Suppressor macrophage treated with lipopolysaccharide for 1 hour (primary cell): ENCODE measurements around the gene ARMC2.
"Not testable (repeated sequence)": the region's sequence is repeated elsewhere in the genome, so short reads cannot be mapped to it uniquely, and the experiment has no call there.

ENCODE experiments used
- DNase-seq, 3 donors: peaks; one replicate each; pipeline ENCODE4 v3.0.0-alpha.2; 2020 to 2022

The ARMC2 gene, protein sequence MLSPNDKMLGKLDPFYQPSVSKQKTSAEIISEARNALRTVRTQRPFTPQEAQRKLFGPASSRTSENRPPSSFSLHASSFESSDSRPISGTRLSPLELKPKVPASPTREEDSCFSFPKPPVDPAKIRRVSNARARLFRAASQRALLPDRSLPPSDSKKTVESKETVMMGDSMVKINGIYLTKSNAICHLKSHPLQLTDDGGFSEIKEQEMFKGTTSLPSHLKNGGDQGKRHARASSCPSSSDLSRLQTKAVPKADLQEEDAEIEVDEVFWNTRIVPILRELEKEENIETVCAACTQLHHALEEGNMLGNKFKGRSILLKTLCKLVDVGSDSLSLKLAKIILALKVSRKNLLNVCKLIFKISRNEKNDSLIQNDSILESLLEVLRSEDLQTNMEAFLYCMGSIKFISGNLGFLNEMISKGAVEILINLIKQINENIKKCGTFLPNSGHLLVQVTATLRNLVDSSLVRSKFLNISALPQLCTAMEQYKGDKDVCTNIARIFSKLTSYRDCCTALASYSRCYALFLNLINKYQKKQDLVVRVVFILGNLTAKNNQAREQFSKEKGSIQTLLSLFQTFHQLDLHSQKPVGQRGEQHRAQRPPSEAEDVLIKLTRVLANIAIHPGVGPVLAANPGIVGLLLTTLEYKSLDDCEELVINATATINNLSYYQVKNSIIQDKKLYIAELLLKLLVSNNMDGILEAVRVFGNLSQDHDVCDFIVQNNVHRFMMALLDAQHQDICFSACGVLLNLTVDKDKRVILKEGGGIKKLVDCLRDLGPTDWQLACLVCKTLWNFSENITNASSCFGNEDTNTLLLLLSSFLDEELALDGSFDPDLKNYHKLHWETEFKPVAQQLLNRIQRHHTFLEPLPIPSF

DNA sequence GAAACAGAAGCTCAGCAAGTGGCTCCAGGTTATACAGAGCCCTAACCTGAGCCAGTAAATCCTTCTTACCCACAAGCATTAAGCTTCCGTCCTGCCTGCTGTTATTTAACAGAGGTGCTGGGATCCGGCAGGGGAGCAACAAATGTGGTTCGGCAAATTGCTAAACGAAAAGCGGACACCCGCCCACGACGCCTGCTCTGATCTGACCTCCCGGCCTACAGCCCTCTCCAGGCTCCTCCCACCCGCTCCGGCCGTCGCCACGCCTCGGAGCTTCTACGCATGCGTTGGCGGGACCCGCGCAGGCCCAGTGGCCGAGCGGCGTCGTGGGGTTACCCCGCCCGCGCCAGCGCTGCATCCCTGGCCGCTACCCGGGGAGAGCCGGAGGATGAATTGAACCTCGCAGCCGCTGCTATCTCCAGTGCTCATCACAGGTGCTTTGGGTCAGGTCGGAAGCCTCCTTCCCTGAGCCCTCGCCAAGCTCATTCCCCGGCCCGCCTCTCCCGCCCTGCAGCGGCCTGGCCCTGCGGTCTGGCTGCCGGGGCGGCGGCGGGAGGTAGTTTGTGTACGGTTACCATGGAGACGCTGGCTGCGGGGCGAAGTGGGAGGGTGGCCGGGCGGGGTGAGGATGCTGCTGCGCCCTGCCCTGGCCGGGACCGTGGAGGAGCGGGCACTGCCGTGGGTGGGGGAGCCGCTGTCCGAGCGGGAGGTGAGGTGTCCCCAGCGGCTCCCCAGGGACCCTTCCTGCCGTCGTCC lies at the start of gene ARMC2:
ARMC2 (plus strand) TSS at position 307 of the 753 bp plus-strand sequence. CDS start 5,846 bp downstream, outside the sequence.
- DNase-seq: peak; percentile 98 to 99 (median 99)

DNA sequence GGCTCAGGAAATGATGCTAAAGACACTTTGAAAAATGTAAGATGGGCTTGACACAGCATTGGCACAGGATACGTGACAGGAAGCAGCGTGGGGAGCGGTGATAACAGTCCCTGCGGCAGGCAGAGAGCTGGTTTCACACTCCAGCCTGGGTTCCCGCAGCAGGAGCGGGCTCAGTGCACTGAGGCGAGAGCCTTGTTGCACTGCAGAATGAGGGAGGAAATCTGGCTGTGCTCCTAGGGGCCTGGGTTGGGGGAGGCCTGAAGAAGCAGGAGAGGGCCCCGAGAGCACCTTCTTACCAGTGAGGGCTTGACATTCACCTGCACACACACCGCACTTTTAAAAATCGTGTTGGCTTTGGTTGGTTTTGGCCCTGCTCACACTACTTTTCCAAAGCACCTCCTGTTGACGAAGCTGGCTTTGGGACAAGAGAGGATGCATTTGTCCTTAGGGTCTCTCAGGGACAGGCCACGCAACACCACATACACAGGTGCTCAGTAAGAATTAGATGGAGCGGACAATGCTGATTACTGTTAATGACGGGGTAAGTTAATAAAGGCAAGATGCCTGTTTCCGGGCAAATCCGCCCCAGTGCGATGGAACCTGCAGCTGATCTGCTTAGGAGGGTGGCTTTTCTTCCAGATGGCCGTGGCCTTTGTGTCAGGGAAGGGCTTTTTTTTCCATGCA lies 49.4 kb upstream of the ARMC2 start:
- peak; percentile 23 to 25 (median 25) for DNase-seq

DNA sequence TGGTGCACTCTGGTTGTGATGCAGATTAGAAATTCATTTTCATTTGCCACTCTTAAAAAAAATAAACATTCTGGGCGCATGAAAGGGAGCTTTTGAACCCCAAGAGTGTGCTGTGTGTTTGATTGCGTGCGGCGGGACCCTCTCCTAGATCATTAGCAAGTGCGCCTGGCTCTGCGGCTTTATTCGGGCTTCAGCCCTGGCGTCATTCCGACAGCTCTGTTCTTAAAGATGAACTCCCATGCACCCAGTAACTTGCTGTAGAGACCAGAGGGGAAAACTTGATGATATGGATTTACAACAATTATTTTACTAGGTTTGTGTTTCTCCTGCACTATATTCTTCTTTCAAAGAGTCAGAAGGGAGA lies 48.9 kb upstream of the ARMC2 start:
- DNase-seq: no peak

DNA sequence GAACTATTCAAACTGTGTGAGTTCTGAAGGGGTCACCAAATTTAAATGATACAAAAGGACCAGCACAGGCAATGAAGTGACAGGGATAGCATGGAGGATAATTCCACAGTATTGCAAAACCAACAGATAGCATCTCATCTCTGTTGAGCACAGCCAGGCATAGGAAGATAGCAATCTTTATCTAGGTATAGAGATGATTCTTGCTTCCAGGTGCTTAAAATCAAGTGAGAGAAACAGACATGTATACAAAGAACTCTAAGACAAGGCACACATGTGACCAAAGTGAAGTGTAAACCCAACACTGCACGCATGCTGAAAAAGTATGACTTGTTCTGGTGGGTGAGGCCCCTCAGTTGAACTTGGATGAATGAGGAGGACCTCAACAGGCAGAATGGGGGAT lies 48.4 kb upstream of the ARMC2 start:
- no peak for DNase-seq

DNA sequence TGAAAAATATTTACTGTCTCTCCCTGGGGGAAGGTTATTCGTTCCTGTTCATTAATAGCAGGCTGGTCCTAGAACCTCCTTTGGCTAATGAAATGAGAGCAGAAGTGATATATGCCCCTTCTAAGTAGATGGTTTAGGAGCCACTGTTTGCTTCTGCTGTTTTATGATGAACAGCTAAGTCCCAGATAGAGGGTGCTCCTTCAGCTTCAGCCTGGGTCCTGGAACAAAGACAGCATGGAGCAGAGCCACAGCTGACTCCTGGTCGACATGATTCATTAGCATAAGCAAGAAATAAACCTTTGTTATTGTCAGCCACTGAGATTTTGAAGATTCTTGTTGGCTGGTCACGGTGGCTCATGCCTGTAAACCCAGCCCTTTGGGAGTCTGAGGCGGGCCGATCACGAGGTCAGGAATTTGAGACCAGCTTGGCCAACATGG lies 47.8 kb upstream of the ARMC2 start:
- DNase-seq: no peak

DNA sequence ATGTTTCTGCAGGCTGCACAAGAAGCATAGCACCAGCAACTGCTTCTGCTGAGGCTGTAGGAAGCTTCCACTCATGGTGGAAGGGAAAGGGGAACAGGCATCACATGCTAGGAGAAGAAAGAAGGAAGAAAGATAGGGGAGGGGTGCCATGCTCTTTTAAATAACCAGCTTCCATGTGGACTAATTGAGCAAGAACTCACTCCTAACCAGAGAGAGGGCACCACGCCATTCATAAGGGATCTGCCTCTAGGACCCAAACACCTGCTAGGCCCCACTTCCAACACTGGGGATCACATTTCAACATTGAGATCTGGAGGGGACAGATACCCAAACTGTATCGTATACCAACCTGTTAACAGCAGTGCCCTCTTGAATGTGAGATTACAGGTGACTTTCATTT lies 46.9 kb upstream of the ARMC2 start:
- DNase-seq: peak; percentile 62 to 68 (median 64)

DNA sequence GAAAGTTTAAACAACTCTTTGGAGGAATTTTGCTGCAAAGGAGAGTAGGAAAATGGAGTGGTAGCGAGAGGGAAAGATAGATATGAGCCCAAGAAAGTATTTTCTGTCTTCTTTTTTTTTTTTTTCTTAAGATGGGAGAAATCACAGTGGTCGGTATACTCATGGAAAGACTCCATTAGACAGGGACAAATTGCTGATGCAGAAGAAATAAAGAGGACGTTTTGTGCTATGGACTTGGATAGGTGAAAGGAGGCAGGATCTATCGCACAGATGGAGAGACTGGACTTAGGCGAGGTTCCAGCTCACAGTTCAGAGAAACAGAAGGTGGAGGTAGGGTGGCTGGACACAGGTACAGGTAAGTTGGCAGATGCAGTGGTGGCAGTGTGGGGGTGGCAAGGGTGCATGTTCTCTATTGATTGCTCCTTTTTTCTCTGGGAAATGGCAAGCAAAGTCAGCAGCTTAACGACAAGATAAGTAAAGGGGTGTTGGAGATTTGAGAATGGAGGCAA lies 44.2 kb upstream of the ARMC2 start:
- no peak for DNase-seq

DNA sequence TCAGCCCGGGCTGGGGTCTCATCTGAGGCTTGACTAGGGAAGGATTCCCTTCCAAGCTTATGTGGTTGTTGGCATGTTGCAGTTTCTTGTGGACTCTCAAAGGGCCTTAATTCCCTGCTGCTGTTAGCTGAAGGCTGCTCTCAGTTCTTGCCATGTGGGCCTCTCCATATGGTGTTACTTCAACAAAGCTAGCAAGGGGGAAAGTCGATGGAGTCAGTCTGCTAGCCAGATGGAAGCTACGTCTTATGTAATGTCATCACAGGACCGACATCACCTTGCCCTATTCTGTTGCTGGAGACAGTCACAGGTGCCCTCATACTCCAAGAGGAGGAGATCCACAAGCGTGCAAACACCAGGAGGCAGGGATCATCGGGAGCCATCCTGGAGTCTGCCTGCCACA lies 43.3 kb upstream of the ARMC2 start:
- no peak for DNase-seq

DNA sequence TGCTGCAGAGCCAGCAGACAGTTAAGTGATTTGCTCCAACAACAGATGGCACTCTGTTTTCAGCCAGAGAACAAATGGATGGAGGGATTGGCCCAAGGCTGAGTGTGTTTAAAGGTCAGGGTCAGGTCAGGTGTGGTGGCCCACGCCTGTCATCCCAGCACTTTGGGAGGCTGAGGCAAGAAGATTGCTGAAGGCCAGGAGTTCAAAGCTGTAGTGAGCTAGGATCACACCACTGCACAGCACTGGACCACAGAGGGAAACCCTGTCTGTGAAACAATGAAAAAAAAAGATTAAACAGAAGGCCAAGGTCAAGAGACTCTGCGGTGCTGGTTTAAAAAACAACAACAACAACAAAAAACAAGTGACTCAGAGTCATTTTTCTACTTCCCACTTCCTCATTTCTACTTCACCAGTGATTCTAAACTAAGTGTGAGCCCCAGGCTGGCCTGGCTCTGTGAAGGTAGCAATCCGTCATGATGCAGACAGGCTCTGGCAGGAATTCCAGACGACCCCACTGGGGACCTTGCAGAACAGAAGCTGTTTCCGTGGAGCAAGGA lies 42.5 kb upstream of the ARMC2 start:
- peak; percentile 55 to 70 (median 61) for DNase-seq

DNA sequence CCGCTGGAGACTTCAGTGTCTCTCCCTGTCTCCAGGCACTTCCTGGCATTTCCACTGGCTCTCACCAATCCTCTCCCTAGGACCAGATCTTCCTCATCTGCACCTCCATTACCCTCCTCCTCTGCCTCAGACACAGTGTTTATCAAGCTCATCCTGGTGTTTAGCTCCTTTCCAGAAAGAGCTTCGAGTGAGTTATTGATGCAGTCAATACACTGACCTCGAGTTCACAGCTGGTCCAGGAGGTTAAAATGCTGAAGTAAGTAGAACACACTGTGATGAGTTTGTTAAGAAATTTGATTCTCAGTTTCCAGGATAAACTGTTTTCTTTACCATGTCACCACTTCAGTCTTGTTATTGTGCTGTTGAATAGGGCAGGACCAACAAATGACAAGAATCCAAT lies 42.1 kb upstream of the ARMC2 start:
- no peak for DNase-seq

DNA sequence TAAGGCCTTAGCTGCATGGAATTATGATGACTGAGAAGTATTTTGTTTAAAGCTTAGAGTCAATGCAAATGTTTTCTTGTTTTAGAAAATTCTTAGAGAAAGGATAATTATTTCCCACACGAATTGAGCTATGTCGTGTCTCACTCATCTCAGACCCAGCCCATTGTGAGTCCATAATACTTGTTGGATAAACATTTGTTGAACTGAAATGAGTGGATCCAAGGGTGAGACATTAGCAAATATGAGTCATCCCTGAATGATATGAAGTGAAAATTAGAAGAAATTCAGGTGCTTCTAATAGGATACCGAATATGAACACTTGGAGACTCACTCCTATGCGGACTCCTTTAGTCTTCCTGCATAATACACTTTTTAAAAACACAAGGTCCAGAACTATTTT lies 41.6 kb upstream of the ARMC2 start:
- DNase-seq: no peak

DNA sequence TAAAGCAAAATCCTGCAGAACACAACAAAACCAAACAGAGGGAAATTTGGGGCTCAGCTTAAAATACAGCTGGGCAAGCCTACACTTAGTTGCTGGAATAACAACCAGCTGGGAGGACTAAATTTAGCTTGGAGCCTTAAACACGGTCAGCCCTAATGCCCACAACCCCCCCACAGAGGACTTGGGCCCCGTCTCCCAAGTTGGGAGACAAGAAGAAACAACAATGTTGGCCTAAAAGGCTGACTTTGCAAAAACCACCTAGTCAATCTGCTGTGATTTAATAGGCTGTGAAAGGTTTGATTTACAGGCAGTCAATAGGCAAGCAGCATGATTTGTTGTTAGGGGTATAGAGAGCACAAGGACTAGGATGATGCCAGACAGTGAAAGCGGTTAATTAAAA lies 40.3 kb upstream of the ARMC2 start:
- DNase-seq: no peak

DNA sequence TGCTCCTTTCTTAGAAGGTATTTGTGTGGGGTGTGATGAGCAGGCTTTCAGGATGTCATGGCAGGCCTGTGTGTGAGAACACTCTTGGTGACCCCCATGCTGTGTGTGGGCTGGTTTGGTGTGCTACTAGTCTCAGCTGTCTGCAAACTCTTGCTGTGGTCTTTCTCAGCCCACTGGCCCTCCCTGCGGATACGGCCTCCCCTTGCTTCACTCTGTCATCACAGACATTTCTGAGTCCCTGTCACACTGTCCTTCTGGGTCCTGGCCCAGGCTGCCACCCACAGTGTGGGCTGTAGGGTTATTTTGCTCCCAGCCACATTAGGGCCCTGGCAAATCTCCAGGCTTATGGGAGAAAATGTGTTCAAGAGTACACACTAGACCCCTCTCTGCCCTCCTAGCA lies 39.0 kb upstream of the ARMC2 start:
- no peak for DNase-seq

DNA sequence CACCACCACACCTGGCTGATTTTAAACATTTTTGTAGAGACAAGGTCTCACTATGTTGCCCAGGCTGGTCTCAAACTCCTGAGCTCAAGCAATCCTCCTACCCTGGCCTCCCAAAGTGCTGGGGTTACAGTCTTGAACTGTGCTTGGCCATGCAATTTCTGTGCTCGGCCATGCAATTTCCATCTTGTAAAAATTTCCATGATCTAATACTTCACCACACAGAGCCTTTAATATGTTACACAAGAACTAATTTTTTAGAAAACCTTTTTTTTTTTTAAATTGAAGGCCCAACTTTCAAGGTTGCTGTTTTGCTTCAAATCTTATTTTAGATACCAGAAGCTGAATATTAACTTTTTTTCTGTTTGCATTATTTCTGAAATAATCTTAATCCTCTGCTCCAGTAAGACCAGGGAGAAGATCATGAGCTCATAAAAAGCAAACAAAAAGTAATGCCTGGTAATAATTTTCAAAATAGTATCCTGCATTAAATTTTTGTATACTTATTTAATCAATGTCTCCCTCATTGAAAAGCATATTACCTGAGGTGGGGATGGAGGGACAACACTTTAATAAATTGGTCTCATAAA lies 38.1 kb upstream of the ARMC2 start:
- DNase-seq: no peak

DNA sequence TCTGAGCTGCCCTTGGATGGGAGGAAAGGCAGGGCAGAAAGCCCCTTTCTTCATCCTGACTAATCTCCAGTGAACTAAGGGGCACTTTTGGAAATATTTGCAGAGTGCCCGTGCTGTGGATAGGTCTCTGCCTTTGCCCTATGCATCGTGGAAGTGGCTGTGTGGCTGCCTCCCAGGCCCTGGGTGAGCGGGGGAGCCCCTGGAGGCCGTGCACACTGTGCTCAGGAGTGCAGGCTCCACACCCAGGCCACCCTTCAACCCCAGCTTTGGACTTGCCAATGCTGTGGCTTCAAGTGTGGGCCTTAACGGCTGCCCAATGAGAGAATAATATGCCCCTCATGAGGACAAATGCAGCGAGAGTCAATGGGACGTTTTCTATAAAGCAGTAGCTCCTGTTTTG lies 36.7 kb upstream of the ARMC2 start:
- no peak for DNase-seq

DNA sequence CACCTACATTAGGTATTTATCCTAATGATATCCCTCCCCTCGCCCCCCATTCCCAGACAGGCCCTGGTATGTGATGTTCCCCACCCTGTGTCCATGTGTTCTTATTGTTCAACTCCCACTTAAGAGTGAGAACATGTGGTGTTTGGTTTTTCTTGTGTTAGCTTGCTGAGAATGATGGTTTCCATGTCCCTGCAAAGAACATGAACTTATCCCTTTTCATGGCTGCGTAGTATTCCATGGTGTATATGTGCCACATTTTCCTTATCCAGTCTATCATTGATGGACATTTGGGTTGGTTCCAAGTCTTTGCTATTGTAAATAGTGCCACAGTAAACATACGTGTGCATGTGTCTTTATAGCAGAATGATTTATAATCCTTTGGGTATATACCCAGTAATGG lies 35.0 kb upstream of the ARMC2 start:
- not testable (repeated sequence) for DNase-seq

DNA sequence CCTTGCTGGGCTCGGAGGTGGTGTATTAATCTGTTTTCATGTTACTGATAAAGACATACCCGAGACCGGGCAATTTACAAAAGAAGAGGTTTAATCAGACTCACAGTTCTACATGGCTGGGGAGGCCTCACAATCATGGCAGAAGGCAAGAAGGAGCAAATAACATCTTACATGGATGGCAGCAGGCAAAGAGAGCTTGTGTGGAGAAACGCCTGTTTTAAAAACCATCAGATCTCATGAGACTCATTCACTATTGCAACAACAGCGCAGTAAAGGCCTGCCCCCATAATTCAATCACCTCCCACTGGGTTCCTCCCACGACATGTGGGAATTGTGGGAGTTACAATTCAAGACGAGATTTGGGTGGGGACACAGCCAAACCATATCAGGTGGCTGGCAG lies 30.9 kb upstream of the ARMC2 start:
- not testable (repeated sequence) for DNase-seq

DNA sequence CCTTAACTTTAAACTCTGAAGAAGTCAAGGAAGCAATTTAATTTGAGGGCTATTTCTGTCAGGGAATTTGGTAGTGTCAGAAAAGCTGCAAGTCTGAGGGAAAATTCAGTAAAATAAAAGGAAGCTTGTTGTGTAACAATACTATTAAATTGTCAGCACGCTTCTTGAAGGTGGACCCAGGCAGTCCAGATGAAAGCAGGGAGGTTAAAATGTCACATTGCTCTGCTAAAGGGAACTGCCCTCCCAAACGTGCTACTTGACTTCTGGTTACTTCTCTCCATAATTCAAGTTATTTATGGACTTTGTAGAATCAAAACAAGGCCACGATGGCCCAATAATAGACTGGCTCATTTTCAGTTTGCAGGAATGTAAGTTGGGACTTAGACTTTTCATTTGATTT lies 28.2 kb upstream of the ARMC2 start:
- no peak for DNase-seq

DNA sequence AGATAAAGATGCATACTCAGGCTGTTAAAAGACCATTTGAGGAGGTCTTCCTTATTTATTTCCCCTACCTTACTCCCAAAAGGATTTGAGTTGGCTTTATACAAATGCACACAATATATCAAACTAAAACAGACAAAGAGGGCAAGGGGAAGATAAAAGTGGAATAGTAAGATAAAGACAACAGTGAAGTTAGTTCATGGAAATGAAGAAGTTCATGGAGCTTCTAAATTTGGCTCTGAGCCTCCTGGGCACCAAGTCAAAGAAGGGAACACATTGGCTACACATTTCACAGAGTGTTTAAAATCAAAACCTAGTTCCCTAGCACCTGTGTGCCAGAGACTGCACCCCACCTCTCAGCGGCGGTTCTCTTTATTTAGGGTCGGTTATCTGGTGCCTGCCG lies 25.8 kb upstream of the ARMC2 start:
- DNase-seq: no peak

DNA sequence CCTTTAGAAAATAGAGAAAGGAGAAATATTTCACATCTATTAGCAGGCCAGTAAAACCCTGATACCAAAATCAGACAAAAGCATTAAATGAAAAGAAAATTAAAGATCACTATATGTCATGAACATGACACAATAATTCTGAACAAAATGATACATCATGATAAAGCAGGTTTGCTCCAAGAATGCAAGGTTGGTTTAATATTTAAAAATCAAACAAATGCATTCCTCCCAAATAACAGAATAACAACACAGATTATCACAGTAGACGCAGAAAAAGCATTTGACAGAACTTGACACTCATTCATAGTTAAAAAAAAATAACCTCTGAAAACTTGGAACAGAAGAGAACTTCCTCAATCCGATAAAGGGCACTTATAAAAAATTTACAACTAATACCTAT lies 22.9 kb upstream of the ARMC2 start:
- DNase-seq: no peak

DNA sequence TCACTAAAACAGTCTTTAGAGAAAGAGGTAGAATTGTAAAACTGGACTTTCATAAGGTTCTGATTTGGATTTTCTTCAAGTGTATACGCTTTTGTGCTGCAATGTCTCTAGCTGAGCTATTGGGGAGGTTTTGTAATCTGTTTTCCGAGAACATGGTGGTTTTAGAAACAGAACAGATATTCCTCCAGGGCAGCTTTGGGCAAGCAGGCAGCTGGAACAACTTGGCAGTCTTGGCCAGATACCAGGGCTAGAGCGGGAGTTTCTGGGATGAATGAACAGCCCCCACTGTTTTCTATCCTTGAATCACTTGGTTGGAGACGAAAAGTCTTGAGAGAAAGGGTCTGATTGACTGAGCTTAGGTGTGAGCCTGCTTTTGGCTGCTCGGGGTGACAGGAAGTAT lies 17.1 kb upstream of the ARMC2 start:
- DNase-seq: no peak

DNA sequence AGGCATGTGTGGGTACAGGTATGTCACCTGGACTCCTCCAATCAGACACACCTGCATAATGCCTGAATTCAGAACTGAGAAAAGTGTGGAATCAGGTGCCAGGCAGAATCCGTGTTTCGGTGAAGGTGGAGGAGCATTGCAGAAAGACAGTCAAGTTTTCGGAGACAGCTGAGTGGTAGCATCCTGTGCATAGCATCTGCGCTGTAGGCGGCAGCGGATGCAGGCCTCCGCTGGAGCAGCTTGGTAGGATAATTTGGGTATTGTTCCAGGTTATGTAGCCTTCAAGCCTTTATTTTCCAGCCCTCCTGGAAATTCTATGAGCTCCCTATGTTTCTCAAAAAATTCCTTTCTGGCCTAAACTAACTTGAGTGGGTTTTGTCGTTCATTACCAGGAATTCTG lies 15.5 kb upstream of the ARMC2 start:
- no peak for DNase-seq
